Stomach (tissue), 9 donors: ENCODE data around the gene RABL6. TPM values are rescaled to one million over a fixed set of nuclear protein-coding genes. Genes with fewer than 3 reads are reported as not detected.
A peak's percentile ranks its signal among the peaks of the same experiment; 100 is the strongest.

Experiments
- DNase-seq, 2 donors: peaks; one replicate each; pipeline versions ENCODE4 v3.0.0 to v3.0.0-alpha.2; 2013 to 2019
- H3K27ac ChIP-seq, 5 donors: fragments of 200-600 bp in 4 of 5; sonication (generic) in 4 of 5; one replicate each; pipeline ENCODE4 v1.5.1; 2013 to 2019; ENCODE audit warnings: mild to moderate bottlenecking in 1 of 5, moderate library complexity in 1 of 5
- H3K27me3 ChIP-seq, 3 donors: fragments of 200-600 bp; sonication (generic); one replicate each; pipeline ENCODE4 v1.5.1; 2017 to 2019; ENCODE audit warnings: mixed run types in 1 of 3
- H3K36me3 ChIP-seq, 4 donors: fragments of 200-600 bp; sonication (generic); 1 replicate in 3 of 4; 2 replicates in 1 of 4; pipeline ENCODE4 v1.5.1; 2016 to 2019
- H3K4me1 ChIP-seq, 4 donors: fragments of 200-600 bp; sonication (generic); one replicate each; pipeline ENCODE4 v1.5.1; 2016 to 2019
- H3K4me3 ChIP-seq, 4 donors: fragments of 200-600 bp; sonication (generic) in 3 of 4; one replicate each; pipeline ENCODE4 v1.5.1; 2016 to 2019; ENCODE audit warnings: mild to moderate bottlenecking in 1 of 4
- H3K9me3 ChIP-seq, 4 donors: fragments of 200-600 bp; sonication (generic); one replicate each; pipeline ENCODE4 v1.5.1; 2016 to 2019
- CTCF ChIP-seq, 7 experiments: fragments of 450-650 bp in 4 of 7; fragments of 200-600 bp in 3 of 7; sonication (generic) in 3 of 7; IDR thresholded peaks; one replicate each; pipeline ENCODE4 v1.5.1; 2016 to 2019; ENCODE audit warnings: antibody characterized with exemption in 7 of 7, control low read depth in 2 of 7, mild to moderate bottlenecking in 1 of 7
- EP300 ChIP-seq: sonication (generic); formaldehyde crosslinking; IDR thresholded peaks from one replicate; pipeline ENCODE4 v1.6.1; 2017; ENCODE audit warnings: antibody characterized with exemption
- POLR2A ChIP-seq, 4 donors: fragments of 450-650 bp; IDR thresholded peaks; one replicate each; pipeline ENCODE4 v1.6.1; 2016; ENCODE audit warnings: antibody characterized with exemption in 4 of 4, control low read depth in 2 of 4, mild to moderate bottlenecking in 1 of 4, moderate library complexity in 1 of 4
- POLR2AphosphoS5 ChIP-seq, 3 donors: sonication (generic); formaldehyde crosslinking; IDR thresholded peaks; one replicate each; pipeline ENCODE4 v1.6.1; 2016; ENCODE audit warnings: antibody characterized with exemption in 3 of 3
- WGBS, 5 donors: extraction: QIAGEN DNeasy Blood & Tissue Kit in 3 of 5; methylation state at CpG; one replicate each; pipeline versions ENCODE4 v1.1.5 to v1.1.7; 2013 to 2018; 5-methylcytosine and 5-hydroxymethylcytosine counted together
- intact Hi-C: fragments of 100-400 bp; cut with DNase I; formaldehyde crosslinking; loops from one replicate; pipeline ENCODE4 v1.15.1; 2023; ENCODE audit warnings: low total_unique reads
- polyA plus RNA-seq, 3 donors: library from polyadenylated mRNA; stranded (reverse); fragments of 200-250 nt; gene quantifications; one replicate each; pipeline ENCODE4 v1.2.3, GENCODE V29; 2013
- total RNA-seq, 5 donors: library from RNA; depleted of rRNA; stranded (reverse); fragments of >200 nt; gene quantifications; one replicate each; pipeline versions ENCODE4 v1.1.0 to v1.2.3, GENCODE V29; 2014 to 2016
- donor health status: healthy with polysubstance abuse.
- donor health status: Bipolar disorder and iron deficiency.
- donor health status: healthy.

RABL6 gene
- total and polyA plus RNA-seq, 8 donors: 47.4 to 615 (median 62.9) TPM

GRCh38 chr9:136826703-136827582 lies 19.2 kb downstream of the RABL6 start:
- Histone ChIP-seq H3K4me1 (peaks cover 0 to 2% (median under 1%) of the 10 kb centered on the region in 4 donors), H3K36me3 (peaks cover 69 to 90% (median 88%) of the 10 kb centered on the region in 4 donors), H3K9me3 (no peaks in the 10 kb centered on the region), H3K27me3 (no peaks in the 10 kb centered on the region), H3K27ac (no peak overlapping the region), H3K4me3 (no peak overlapping the region)
- peak in 1 of 2 donors; percentile 72 for DNase-seq
- intact Hi-C loops: no loop called here
- no peak for TF ChIP-seq CTCF (IDR thresholded peaks at IDR 0.05)
- no peak for TF ChIP-seq POLR2AphosphoS5 (IDR thresholded peaks at IDR 0.05)
- TF ChIP-seq EP300: no peak
- no peak for TF ChIP-seq POLR2A (IDR thresholded peaks at IDR 0.05)
- WGBS, 5 donors: 87 to 90% (median 89%) methylated on average over 20 to 24 of the region's 24 CpGs

- no peak for TF ChIP-seq POLR2A (IDR thresholded peaks at IDR 0.05)
- Histone ChIP-seq H3K4me1 (no peaks in the 10 kb centered on the region), H3K27me3 (no peaks in the 10 kb centered on the region), H3K36me3 (peaks cover 78 to 100% (median 97%) of the 10 kb centered on the region in 4 donors), H3K27ac (no peak overlapping the region), H3K4me3 (no peak overlapping the region), H3K9me3 (no peaks in the 10 kb centered on the region)
- intact Hi-C loops: no loop called here
- DNase-seq: no peak
- WGBS, 5 donors: 90 to 97% (median 93%) methylated on average over 14 of the region's 14 CpGs
These were observed 20.2 kb downstream of the RABL6 start for GRCh38 chr9:136827794-136828473.

- WGBS, 5 donors: 92 to 96% (median 94%) methylated on average over 16 to 31 of the region's 31 CpGs
- Histone ChIP-seq H3K4me3 (no peak overlapping the region), H3K27ac (no peak overlapping the region), H3K27me3 (no peaks in the 10 kb centered on the region), H3K4me1 (no peaks in the 10 kb centered on the region), H3K9me3 (no peaks in the 10 kb centered on the region), H3K36me3 (peaks cover 75 to 100% (median 99%) of the 10 kb centered on the region in 4 donors)
- TF ChIP-seq POLR2AphosphoS5 (IDR thresholded peaks at IDR 0.05): no peak
- no peak for TF ChIP-seq EP300
- no peak for TF ChIP-seq POLR2A (IDR thresholded peaks at IDR 0.05)
- no peak for TF ChIP-seq CTCF (IDR thresholded peaks at IDR 0.05)
- intact Hi-C loops: no loop called here
- no peak for DNase-seq
These were observed 20.9 kb downstream of the RABL6 start for GRCh38 chr9:136828474-136829140.

- Histone ChIP-seq H3K36me3 (peaks cover 68 to 100% (median 97%) of the 10 kb centered on the region in 4 donors), H3K27ac (no peak overlapping the region), H3K27me3 (no peaks in the 10 kb centered on the region), H3K9me3 (no peaks in the 10 kb centered on the region), H3K4me3 (no peak overlapping the region), H3K4me1 (no peaks in the 10 kb centered on the region)
- 88 to 95% (median 92%) methylated on average over 5 to 14 of the region's 14 CpGs for WGBS, 5 donors
- no peak for TF ChIP-seq POLR2A (IDR thresholded peaks at IDR 0.05)
- no peak for TF ChIP-seq CTCF (IDR thresholded peaks at IDR 0.05)
- TF ChIP-seq POLR2AphosphoS5 (IDR thresholded peaks at IDR 0.05): no peak
- TF ChIP-seq EP300: no peak
- DNase-seq: no peak
- intact Hi-C loops: no loop called here
These were observed 21.7 kb downstream of the RABL6 start for GRCh38 chr9:136829412-136829811.
